ENCODE results near the gene CCDC68. TPM values are rescaled to one million over a fixed set of nuclear protein-coding genes. Genes with fewer than 3 reads are reported as not detected.

The CCDC68 gene
- total RNA-seq, 1 experiment from 2014 or later, result 6.6 TPM

DNA sequence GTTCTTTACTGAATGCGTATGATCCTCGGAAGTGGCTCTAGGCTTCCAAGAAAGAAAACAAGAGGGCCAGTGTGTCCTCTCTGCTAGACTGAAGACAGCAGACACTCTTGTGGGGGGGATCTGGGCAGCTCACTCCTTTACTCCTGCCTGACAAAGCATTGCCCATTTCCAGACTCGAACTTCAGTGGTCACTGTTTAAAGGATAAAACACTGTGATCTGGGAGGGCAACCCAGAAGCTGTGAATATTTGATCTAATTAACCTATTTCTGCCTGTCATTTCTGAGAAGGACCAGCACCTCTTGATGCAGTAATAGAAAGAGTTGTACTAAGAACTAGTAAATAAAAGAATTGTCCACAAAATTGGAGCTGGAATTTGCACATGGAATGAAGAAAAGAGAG, 24.5 kb upstream of the CCDC68 start:
- no peak overlapping the region for H3K9ac ChIP-seq (ENCODE audit: low read length)
- no TSS peak for BruUV-seq (replicated peaks)
- POLR2A ChIA-PET, result no interaction called here
- H3K9me2 ChIP-seq (ENCODE audit: insufficient read depth), result no peaks in the 10 kb centered on the region
- no peaks in the 10 kb centered on the region for H3K9me3 ChIP-seq (ENCODE audit: control insufficient read depth in 1 of 2, insufficient read depth in 1 of 2, low read depth in 1 of 2, low read length in 2 of 2)
- intact Hi-C loops (cut with micrococcal nuclease), result loop anchor here (1.0 to 5.0 kb wide), 4 partner anchors 304 to 591 kb away; no protein-coding TSS in a partner anchor
- no peaks in the 10 kb centered on the region for H3K36me3 ChIP-seq (ENCODE audit: control insufficient read depth in 1 of 2, insufficient read depth in 2 of 2, low read length in 2 of 2)
- TF ChIP-seq POLR2AphosphoS5 (IDR thresholded peaks at IDR 0.05; ENCODE audit: low read depth, low read length) (no peak), EZH2phosphoT487 (IDR thresholded peaks at IDR 0.05; ENCODE audit: borderline replicate concordance) (no peak), TCF7L2 (IDR thresholded peaks at IDR 0.05; ENCODE audit: borderline replicate concordance, extremely low read depth, insufficient read depth, insufficient read length) (no peak), CBX3 (IDR thresholded peaks at IDR 0.05; ENCODE audit: low read depth) (no peak), ZNF274 (IDR thresholded peaks at IDR 0.05; ENCODE audit: low read depth, low read length) (no peak), SIN3A (IDR thresholded peaks at IDR 0.05; ENCODE audit: low read depth) (no peak), ATF3 (IDR thresholded peaks at IDR 0.05) (no peak), REST (IDR thresholded peaks at IDR 0.05; ENCODE audit: low read depth) (no peak), POLR2A (IDR thresholded peaks at IDR 0.05; ENCODE audit: borderline replicate concordance, extremely low read depth, insufficient read depth, insufficient read length) (no peak), SRF (IDR thresholded peaks at IDR 0.05; ENCODE audit: low read depth) (no peak), RAD21 (IDR thresholded peaks at IDR 0.05; ENCODE audit: low read depth) (no peak), SP1 (IDR thresholded peaks at IDR 0.05; ENCODE audit: low read depth) (no peak)
- TF ChIP-seq, protein P1, sequence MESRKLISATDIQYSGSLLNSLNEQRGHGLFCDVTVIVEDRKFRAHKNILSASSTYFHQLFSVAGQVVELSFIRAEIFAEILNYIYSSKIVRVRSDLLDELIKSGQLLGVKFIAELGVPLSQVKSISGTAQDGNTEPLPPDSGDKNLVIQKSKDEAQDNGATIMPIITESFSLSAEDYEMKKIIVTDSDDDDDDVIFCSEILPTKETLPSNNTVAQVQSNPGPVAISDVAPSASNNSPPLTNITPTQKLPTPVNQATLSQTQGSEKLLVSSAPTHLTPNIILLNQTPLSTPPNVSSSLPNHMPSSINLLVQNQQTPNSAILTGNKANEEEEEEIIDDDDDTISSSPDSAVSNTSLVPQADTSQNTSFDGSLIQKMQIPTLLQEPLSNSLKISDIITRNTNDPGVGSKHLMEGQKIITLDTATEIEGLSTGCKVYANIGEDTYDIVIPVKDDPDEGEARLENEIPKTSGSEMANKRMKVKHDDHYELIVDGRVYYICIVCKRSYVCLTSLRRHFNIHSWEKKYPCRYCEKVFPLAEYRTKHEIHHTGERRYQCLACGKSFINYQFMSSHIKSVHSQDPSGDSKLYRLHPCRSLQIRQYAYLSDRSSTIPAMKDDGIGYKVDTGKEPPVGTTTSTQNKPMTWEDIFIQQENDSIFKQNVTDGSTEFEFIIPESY (IDR thresholded peaks at IDR 0.05; ENCODE audit: extremely low read depth, insufficient replicate concordance, low read length), result no peak
- no peaks in the 10 kb centered on the region for H3K27me3 ChIP-seq (ENCODE audit: insufficient read depth, low read length)
- no peak overlapping the region for H3K4me3 ChIP-seq (replicated peaks in 1 of 2; ENCODE audit: low read depth in 1 of 2, low read length in 2 of 2)
- no peak overlapping the region for H3K4me2 ChIP-seq (ENCODE audit: low read length)
- H3K79me2 ChIP-seq (ENCODE audit: insufficient read depth, low read length), result no peaks in the 10 kb centered on the region
- peaks cover 0 to 4% of the 10 kb centered on the region in 2 experiments; a peak in 1 of 4 replicates for H3K4me1 ChIP-seq (ENCODE audit: control insufficient read depth in 1 of 2, insufficient read depth in 2 of 2, low read length in 2 of 2)
- CTCF ChIA-PET, result interaction anchor here (0.6 to 3.3 kb wide), 7 partner anchors 10 to 539 kb away, joined by 3 to 22 read pairs (median 4); no protein-coding TSS in a partner anchor
- ATAC-seq (no peak), DNase-seq (ENCODE audit: low read depth, low spot score) (no peak)
- H4K20me1 ChIP-seq (ENCODE audit: insufficient read depth), result no peaks in the 10 kb centered on the region
- RAD21 ChIA-PET (ENCODE audit: low non-redundant PET in 1 of 2, low total read pairs in 2 of 2, uncharacterized antibody in 2 of 2, unreplicated experiment in 2 of 2), result interaction anchor here (0.7 to 1.5 kb wide), 2 partner anchors 208 to 304 kb away, joined by 3 to 7 read pairs (median 3); no protein-coding TSS in a partner anchor
- H2AFZ ChIP-seq (ENCODE audit: low read depth, low read length, poor library complexity, severe bottlenecking), result peak overlapping the region; percentile 50
- H3K27ac ChIP-seq (ENCODE audit: low read depth, low read length), result no peak overlapping the region

Measured in HCT116 (cell line).